Effector memory CD8-positive, alpha-beta T cell (primary cell): ENCODE measurements around the gene RUSF1.

Source experiments
- ATAC-seq: fragments of 150-1000 bp; cut with Tn5 transposase; replicated peaks from 2 replicates; pipeline ENCODE4 v1.10.0; 2021; ENCODE audit warnings: mild to moderate bottlenecking, moderate library complexity
- DNase-seq, 3 experiments: peaks; one replicate each; pipeline ENCODE4 v3.0.0; 2021
- H3K27ac Mint-ChIP-seq, 2 donors: one replicate each; pipeline ENCODE4 v1.8.0; 2022; ENCODE audit warnings: mild to moderate bottlenecking in 2 of 2, mixed read lengths in 2 of 2, moderate library complexity in 2 of 2
- H3K27me3 Mint-ChIP-seq, 2 donors: one replicate each; pipeline ENCODE4 v1.8.0; 2022; ENCODE audit warnings: mixed read lengths in 2 of 2
- H3K36me3 Mint-ChIP-seq: one replicate; pipeline ENCODE4 v1.8.0; 2022; ENCODE audit warnings: mild to moderate bottlenecking, moderate library complexity, mixed read lengths; ENCODE audit not compliant: insufficient read depth
- H3K4me1 Mint-ChIP-seq, 2 donors: one replicate each; pipeline ENCODE4 v1.8.0; 2022; ENCODE audit warnings: low read depth in 2 of 2, mixed read lengths in 2 of 2
- H3K4me3 Mint-ChIP-seq, 2 donors: one replicate each; pipeline ENCODE4 v1.8.0; 2022; ENCODE audit warnings: mild to moderate bottlenecking in 2 of 2, mixed read lengths in 2 of 2, moderate library complexity in 2 of 2
- H3K9me3 Mint-ChIP-seq, 2 donors: one replicate each; pipeline ENCODE4 v1.8.0; 2022; ENCODE audit warnings: mixed read lengths in 2 of 2

The RUSF1 gene

GRCh38 chr16:31467858-31468257 is 40.3 kb downstream of the RUSF1 start:
- peaks cover 13 to 20% of the 10 kb centered on the region in 2 donors for H3K27me3 Mint-ChIP-seq
- ATAC-seq (no peak), DNase-seq (no peak)
- H3K9me3 Mint-ChIP-seq: no peaks in the 10 kb centered on the region
- peaks cover 24% of the 10 kb centered on the region for H3K36me3 Mint-ChIP-seq
- peak overlapping the region in 1 of 2 donors; percentile 29 for H3K4me3 Mint-ChIP-seq
- peaks cover 6 to 13% of the 10 kb centered on the region in 2 donors for H3K4me1 Mint-ChIP-seq
- peak overlapping the region; percentile 16 to 67 for H3K27ac Mint-ChIP-seq

- peaks cover 2 to 9% of the 10 kb centered on the region in 2 donors for H3K4me1 Mint-ChIP-seq
- H3K4me3 Mint-ChIP-seq: peak overlapping the region in 1 of 2 donors; percentile 29
- ATAC-seq: no peak
- no peak for DNase-seq
- no peaks in the 10 kb centered on the region for H3K9me3 Mint-ChIP-seq
- H3K27ac Mint-ChIP-seq: peak overlapping the region; percentile 16 to 67
- H3K27me3 Mint-ChIP-seq: peaks cover 7 to 14% of the 10 kb centered on the region in 2 donors
- H3K36me3 Mint-ChIP-seq: peaks cover 28% of the 10 kb centered on the region
Observed at GRCh38 chr16:31467151-31467773, 40.9 kb downstream of the RUSF1 start.

GRCh38 chr16:31466381-31466841 is 41.8 kb downstream of the RUSF1 start:
- peaks cover 2 to 11% of the 10 kb centered on the region in 2 donors for H3K4me1 Mint-ChIP-seq
- H3K36me3 Mint-ChIP-seq: peaks cover 31% of the 10 kb centered on the region
- no peak overlapping the region for H3K4me3 Mint-ChIP-seq
- DNase-seq: no peak
- no peaks in the 10 kb centered on the region for H3K9me3 Mint-ChIP-seq
- peak overlapping the region in 1 of 2 donors; percentile 67 for H3K27ac Mint-ChIP-seq
- no peak for ATAC-seq
- H3K27me3 Mint-ChIP-seq: peaks cover 5 to 8% of the 10 kb centered on the region in 2 donors

- peaks cover 6 to 16% of the 10 kb centered on the region in 2 donors for H3K4me1 Mint-ChIP-seq
- peak overlapping the region; percentile 28 to 67 for H3K27ac Mint-ChIP-seq
- ATAC-seq: no peak
- no peaks in the 10 kb centered on the region for H3K9me3 Mint-ChIP-seq
- DNase-seq: no peak
- peaks cover 31% of the 10 kb centered on the region for H3K36me3 Mint-ChIP-seq
- no peak overlapping the region for H3K4me3 Mint-ChIP-seq
- peaks cover 0 to 3% of the 10 kb centered on the region in 2 donors for H3K27me3 Mint-ChIP-seq
Observed at GRCh38 chr16:31465788-31466370, 42.3 kb downstream of the RUSF1 start.

- H3K27ac Mint-ChIP-seq: peak overlapping the region in 1 of 2 donors; percentile 65
- DNase-seq (no peak), ATAC-seq (no peak)
- H3K4me3 Mint-ChIP-seq: no peak overlapping the region
- no peaks in the 10 kb centered on the region for H3K9me3 Mint-ChIP-seq
- H3K4me1 Mint-ChIP-seq: peaks cover 14 to 25% of the 10 kb centered on the region in 2 donors
- H3K36me3 Mint-ChIP-seq: peaks cover 34% of the 10 kb centered on the region
- no peaks in the 10 kb centered on the region for H3K27me3 Mint-ChIP-seq
Observed at GRCh38 chr16:31464781-31465260, 43.4 kb downstream of the RUSF1 start.

GRCh38 chr16:31464348-31464769 is 43.8 kb downstream of the RUSF1 start:
- no peak overlapping the region for H3K4me3 Mint-ChIP-seq
- DNase-seq: no peak
- no peak overlapping the region for H3K27ac Mint-ChIP-seq
- H3K36me3 Mint-ChIP-seq: peaks cover 38% of the 10 kb centered on the region
- H3K9me3 Mint-ChIP-seq: no peaks in the 10 kb centered on the region
- H3K4me1 Mint-ChIP-seq: peaks cover 15 to 25% of the 10 kb centered on the region in 2 donors
- ATAC-seq: no peak
- H3K27me3 Mint-ChIP-seq: no peaks in the 10 kb centered on the region

- Mint-ChIP-seq H3K4me1 (peaks cover 24 to 28% of the 10 kb centered on the region in 2 donors), H3K36me3 (peaks cover 43% of the 10 kb centered on the region), H3K4me3 (no peak overlapping the region), H3K27ac (no peak overlapping the region), H3K9me3 (no peaks in the 10 kb centered on the region), H3K27me3 (no peaks in the 10 kb centered on the region)
- ATAC-seq (no peak), DNase-seq (no peak)
Observed at GRCh38 chr16:31461921-31462804, 46.0 kb downstream of the RUSF1 start.

- peak overlapping the region in 1 of 2 donors; percentile 91 for H3K4me3 Mint-ChIP-seq
- H3K36me3 Mint-ChIP-seq: peaks cover 43% of the 10 kb centered on the region
- H3K27ac Mint-ChIP-seq: no peak overlapping the region
- no peaks in the 10 kb centered on the region for H3K9me3 Mint-ChIP-seq
- peaks cover 23 to 28% of the 10 kb centered on the region in 2 donors for H3K4me1 Mint-ChIP-seq
- no peaks in the 10 kb centered on the region for H3K27me3 Mint-ChIP-seq
- ATAC-seq (no peak), DNase-seq (no peak)
Observed at GRCh38 chr16:31461201-31461920, 46.8 kb downstream of the RUSF1 start.

- H3K36me3 Mint-ChIP-seq: peaks cover 41% of the 10 kb centered on the region
- H3K27ac Mint-ChIP-seq: peak overlapping the region in 1 of 2 donors; percentile 95
- H3K27me3 Mint-ChIP-seq: no peaks in the 10 kb centered on the region
- no peaks in the 10 kb centered on the region for H3K9me3 Mint-ChIP-seq
- H3K4me3 Mint-ChIP-seq: peak overlapping the region; percentile 89 to 91
- peak in 1 of 3 experiments; percentile 26 for DNase-seq
- ATAC-seq: no peak
- peaks cover 30 to 34% of the 10 kb centered on the region in 2 donors for H3K4me1 Mint-ChIP-seq
Observed at GRCh38 chr16:31460582-31461002, 47.6 kb downstream of the RUSF1 start.

- Mint-ChIP-seq H3K4me1 (peaks cover 33 to 39% of the 10 kb centered on the region in 2 donors), H3K9me3 (no peaks in the 10 kb centered on the region), H3K4me3 (peak overlapping the region; percentile 89 to 91), H3K27me3 (no peaks in the 10 kb centered on the region), H3K27ac (peak overlapping the region; percentile 95 to 96), H3K36me3 (peaks cover 40% of the 10 kb centered on the region)
- DNase-seq (peak; percentile 99 to 100 (median 100)), ATAC-seq (peak; percentile 72)
Observed at GRCh38 chr16:31459687-31460581, 48.3 kb downstream of the RUSF1 start.

- Mint-ChIP-seq H3K36me3 (peaks cover 40% of the 10 kb centered on the region), H3K27ac (peak within 1 kb of the TSS; percentile 95 to 96), H3K4me3 (peak within 1 kb of the TSS; percentile 89 to 91), H3K4me1 (peaks cover 33 to 39% of the 10 kb centered on the region in 2 donors), H3K27me3 (no peaks in the 10 kb centered on the region), H3K9me3 (no peaks in the 10 kb centered on the region)
- peak; percentile 68 for ATAC-seq
- peak; percentile 92 to 95 (median 94) for DNase-seq
Observed at GRCh38 chr16:31458844-31459686, 49.1 kb downstream of the RUSF1 start, which contains the start of gene ARMC5. TSS of gene ARMC5 (plus strand) at chr16:31459501. CDS start at chr16:31459525, 24 bp downstream.
